HL-60 (cell line): ENCODE measurements around the gene FILIP1L.

ENCODE experiments used
- DNase-seq, 2 experiments: peaks; one replicate each; pipeline ENCODE4 v3.0.0-alpha.2; 2010 to 2020; ENCODE audit warnings: low read depth in 1 of 2, low spot score in 1 of 2
- H3K27ac ChIP-seq: fragments of 250-450 bp; sonication (Bioruptor Pico); replicated peaks from 2 replicates; pipeline ENCODE4 v1.5.1; 2020; ENCODE audit warnings: mild to moderate bottlenecking, moderate library complexity
- H3K27me3 ChIP-seq: fragments of 250-450 bp; sonication (Bioruptor Pico); 2 replicates; pipeline ENCODE4 v1.5.1; 2021; ENCODE audit warnings: mild to moderate bottlenecking, moderate library complexity; ENCODE audit not compliant: insufficient read depth, poor library complexity, severe bottlenecking
- H3K4me3 ChIP-seq: replicated peaks from 2 replicates; pipeline ENCODE4 v1.5.1; 2011; ENCODE audit warnings: mild to moderate bottlenecking, control low read depth, low read length; ENCODE audit not compliant: insufficient read depth
- GABPA ChIP-seq: IDR thresholded peaks from 2 replicates; pipeline ENCODE4 v1.6.1; 2012; ENCODE audit warnings: low read depth
- POLR2AphosphoS5 ChIP-seq: IDR thresholded peaks from 2 replicates; pipeline ENCODE4 v1.6.1; 2012; ENCODE audit warnings: low read depth
- SPI1 ChIP-seq: IDR thresholded peaks from 2 replicates; pipeline ENCODE4 v1.6.1; 2012; ENCODE audit warnings: low read depth, mild to moderate bottlenecking, borderline replicate concordance
- TF ChIP-seq, protein P1 (sequence below): IDR thresholded peaks from one replicate; pipeline ENCODE4 v1.5.1; 2011; ENCODE audit warnings: low read length, control low read depth, inconsistent platforms; ENCODE audit not compliant: insufficient read depth
- TF ChIP-seq, protein P2 (sequence below): IDR thresholded peaks from 2 replicates; pipeline ENCODE4 v1.6.1; 2012; ENCODE audit warnings: low read depth; ENCODE audit not compliant: insufficient replicate concordance

The FILIP1L gene

DNA sequence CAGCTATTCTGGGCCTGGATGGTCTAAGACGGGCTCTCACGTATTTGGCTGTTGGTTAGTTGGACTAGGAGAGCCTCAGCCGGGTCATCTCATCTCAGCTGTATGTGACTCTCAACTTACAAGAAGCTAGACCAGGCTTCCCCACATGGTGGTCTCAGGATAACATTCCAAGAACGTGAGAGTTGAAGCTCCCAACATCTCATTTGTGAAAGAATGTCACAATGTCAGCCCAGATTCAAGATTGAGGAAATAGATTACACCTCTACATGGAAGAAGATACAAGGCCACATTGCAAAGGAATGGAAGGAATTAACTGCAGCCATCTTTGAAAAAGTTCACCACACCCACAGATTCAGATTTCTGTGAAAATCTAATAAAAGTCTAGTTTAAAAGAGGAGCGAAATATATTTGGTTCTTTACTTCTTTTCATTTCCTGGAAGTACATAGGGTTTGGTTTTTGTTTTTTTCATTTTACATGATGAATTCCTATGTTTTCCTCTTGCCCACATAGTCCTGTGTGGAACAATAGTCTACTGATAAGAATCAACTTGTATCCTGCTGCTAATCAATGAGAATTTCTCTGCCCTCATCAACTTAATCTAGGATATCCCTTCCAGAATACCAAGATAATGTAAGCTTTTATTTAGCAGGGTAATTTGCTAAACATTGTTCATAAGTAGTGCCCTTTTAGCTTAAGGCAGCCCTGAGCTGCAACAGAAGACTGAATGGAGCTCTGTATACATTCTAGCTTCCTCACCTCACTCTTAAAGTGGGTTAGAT, 180.1 kb downstream of the FILIP1L start:
- no peak for TF ChIP-seq SPI1
- TF ChIP-seq POLR2AphosphoS5: no peak
- TF ChIP-seq GABPA: no peak
- TF ChIP-seq, protein P1, sequence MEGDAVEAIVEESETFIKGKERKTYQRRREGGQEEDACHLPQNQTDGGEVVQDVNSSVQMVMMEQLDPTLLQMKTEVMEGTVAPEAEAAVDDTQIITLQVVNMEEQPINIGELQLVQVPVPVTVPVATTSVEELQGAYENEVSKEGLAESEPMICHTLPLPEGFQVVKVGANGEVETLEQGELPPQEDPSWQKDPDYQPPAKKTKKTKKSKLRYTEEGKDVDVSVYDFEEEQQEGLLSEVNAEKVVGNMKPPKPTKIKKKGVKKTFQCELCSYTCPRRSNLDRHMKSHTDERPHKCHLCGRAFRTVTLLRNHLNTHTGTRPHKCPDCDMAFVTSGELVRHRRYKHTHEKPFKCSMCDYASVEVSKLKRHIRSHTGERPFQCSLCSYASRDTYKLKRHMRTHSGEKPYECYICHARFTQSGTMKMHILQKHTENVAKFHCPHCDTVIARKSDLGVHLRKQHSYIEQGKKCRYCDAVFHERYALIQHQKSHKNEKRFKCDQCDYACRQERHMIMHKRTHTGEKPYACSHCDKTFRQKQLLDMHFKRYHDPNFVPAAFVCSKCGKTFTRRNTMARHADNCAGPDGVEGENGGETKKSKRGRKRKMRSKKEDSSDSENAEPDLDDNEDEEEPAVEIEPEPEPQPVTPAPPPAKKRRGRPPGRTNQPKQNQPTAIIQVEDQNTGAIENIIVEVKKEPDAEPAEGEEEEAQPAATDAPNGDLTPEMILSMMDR: no peak
- TF ChIP-seq, protein P2, sequence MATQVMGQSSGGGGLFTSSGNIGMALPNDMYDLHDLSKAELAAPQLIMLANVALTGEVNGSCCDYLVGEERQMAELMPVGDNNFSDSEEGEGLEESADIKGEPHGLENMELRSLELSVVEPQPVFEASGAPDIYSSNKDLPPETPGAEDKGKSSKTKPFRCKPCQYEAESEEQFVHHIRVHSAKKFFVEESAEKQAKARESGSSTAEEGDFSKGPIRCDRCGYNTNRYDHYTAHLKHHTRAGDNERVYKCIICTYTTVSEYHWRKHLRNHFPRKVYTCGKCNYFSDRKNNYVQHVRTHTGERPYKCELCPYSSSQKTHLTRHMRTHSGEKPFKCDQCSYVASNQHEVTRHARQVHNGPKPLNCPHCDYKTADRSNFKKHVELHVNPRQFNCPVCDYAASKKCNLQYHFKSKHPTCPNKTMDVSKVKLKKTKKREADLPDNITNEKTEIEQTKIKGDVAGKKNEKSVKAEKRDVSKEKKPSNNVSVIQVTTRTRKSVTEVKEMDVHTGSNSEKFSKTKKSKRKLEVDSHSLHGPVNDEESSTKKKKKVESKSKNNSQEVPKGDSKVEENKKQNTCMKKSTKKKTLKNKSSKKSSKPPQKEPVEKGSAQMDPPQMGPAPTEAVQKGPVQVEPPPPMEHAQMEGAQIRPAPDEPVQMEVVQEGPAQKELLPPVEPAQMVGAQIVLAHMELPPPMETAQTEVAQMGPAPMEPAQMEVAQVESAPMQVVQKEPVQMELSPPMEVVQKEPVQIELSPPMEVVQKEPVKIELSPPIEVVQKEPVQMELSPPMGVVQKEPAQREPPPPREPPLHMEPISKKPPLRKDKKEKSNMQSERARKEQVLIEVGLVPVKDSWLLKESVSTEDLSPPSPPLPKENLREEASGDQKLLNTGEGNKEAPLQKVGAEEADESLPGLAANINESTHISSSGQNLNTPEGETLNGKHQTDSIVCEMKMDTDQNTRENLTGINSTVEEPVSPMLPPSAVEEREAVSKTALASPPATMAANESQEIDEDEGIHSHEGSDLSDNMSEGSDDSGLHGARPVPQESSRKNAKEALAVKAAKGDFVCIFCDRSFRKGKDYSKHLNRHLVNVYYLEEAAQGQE: no peak

DNA sequence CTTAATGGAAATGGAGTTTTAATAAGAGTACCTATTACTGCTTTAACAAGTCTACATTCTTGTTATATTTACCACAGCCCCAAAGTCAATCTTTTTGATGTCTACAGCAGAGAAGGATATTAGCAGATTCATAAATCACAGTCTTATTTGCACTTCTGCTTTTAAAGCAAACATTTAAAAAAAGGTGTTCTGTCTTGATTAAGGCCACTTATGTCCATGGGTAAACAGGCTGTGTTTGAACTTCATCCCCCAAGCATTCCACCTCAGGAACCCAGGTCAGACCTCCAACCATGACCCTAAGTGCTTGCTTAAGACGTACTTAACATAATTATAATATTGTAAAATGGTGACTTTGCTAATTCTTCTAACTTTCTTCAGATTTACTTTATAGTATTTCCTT, 183.2 kb downstream of the FILIP1L start:
- Histone ChIP-seq H3K27me3 (no peaks in the 10 kb centered on the region), H3K27ac (no peak overlapping the region), H3K4me3 (no peak overlapping the region)
- TF ChIP-seq GABPA (no peak), SPI1 (peak; percentile 46; the same call in 1 of the 2 replicates), POLR2AphosphoS5 (no peak)
- TF ChIP-seq, protein P2: no peak
- no peak for DNase-seq

More for the DNA sequence above, 180.1 kb downstream of the FILIP1L start:
- DNase-seq: no peak
- Histone ChIP-seq H3K27me3 (no peaks in the 10 kb centered on the region), H3K4me3 (no peak overlapping the region), H3K27ac (no peak overlapping the region)

DNA sequence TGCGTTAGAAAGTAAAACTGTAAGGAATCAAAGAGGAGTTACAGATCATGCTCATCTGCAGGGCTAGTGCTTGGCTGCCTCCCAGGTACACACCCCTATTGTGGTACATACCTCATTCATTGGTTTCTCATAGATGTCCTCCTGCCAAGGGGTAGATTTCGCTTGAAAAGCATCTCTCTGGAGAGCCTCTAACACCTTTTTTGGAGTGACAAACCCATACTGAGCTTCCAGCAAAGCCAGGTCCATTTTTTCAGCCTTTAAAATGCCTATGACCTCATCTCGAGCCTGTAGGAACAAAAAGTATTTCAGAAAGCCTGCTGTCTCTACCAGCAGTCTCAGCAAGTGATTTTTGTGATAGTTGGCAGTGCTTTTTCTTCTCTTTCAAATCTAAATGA, 184.6 kb downstream of the FILIP1L start:
- Histone ChIP-seq H3K4me3 (no peak overlapping the region), H3K27me3 (no peaks in the 10 kb centered on the region), H3K27ac (no peak overlapping the region)
- TF ChIP-seq, protein P1: no peak
- TF ChIP-seq GABPA (no peak), SPI1 (no peak), POLR2AphosphoS5 (no peak)
- TF ChIP-seq, protein P2: no peak
- no peak for DNase-seq
